ENCODE measurements around the gene GK.
"Not testable (repeated sequence)": the region's sequence is repeated elsewhere in the genome, so short reads cannot be mapped to it uniquely, and the experiment has no call there.

Gene GK

GRCh38 chrX:30637874-30638815, 15.1 kb upstream of the GK start:
- H3K36me3 ChIP-seq (replicated peaks; ENCODE audit: insufficient read depth, low read length): no peaks in the 10 kb centered on the region
- H3F3A ChIP-seq (ENCODE audit: insufficient read depth, low read length): no peaks in the 10 kb centered on the region
- no peak overlapping the region for H3K4me3 ChIP-seq (ENCODE audit: low read length)
- no peaks in the 10 kb centered on the region for H3K27me3 ChIP-seq (replicated peaks; ENCODE audit: insufficient read depth, low read length)
- DNase-seq: no peak
- no peak overlapping the region for H3K27ac ChIP-seq (ENCODE audit: low read length)
- no peaks in the 10 kb centered on the region for H3K9me3 ChIP-seq (replicated peaks; ENCODE audit: insufficient read depth, low read length)
- H3K9ac ChIP-seq (ENCODE audit: low read length): no peak overlapping the region
- no peaks in the 10 kb centered on the region for H3K79me2 ChIP-seq (ENCODE audit: low read length)
- H4K20me1 ChIP-seq (ENCODE audit: insufficient read depth, low read length): no peaks in the 10 kb centered on the region
- no peaks in the 10 kb centered on the region for H3K9me2 ChIP-seq (replicated peaks; ENCODE audit: insufficient read depth, low read length)
- H2AFZ ChIP-seq (ENCODE audit: low read length): no peak overlapping the region
- no peak overlapping the region for H3K4me2 ChIP-seq (ENCODE audit: low read depth, low read length)
- no peaks in the 10 kb centered on the region for H3K4me1 ChIP-seq (ENCODE audit: low read length)
- TF ChIP-seq EZH2 (optimal IDR thresholded peaks at IDR 0.05; ENCODE audit: low read depth, low read length): no peak
- no peak for TF ChIP-seq EZH2phosphoT487 (IDR thresholded peaks at IDR 0.05; ENCODE audit: low read length)
- no peak for TF ChIP-seq CTCF (IDR thresholded peaks at IDR 0.05; ENCODE audit: low read length)

- H3K27me3 ChIP-seq (replicated peaks; ENCODE audit: insufficient read depth, low read length); H3F3A ChIP-seq (ENCODE audit: insufficient read depth, low read length); H3K4me2 ChIP-seq (ENCODE audit: low read depth, low read length); H3K4me3 ChIP-seq (ENCODE audit: low read length); H2AFZ ChIP-seq (ENCODE audit: low read length); H3K9ac ChIP-seq (ENCODE audit: low read length); H4K20me1 ChIP-seq (ENCODE audit: insufficient read depth, low read length); H3K79me2 ChIP-seq (ENCODE audit: low read length); DNase-seq; H3K9me2 ChIP-seq (replicated peaks; ENCODE audit: insufficient read depth, low read length); H3K27ac ChIP-seq (ENCODE audit: low read length); H3K36me3 ChIP-seq (replicated peaks; ENCODE audit: insufficient read depth, low read length); H3K4me1 ChIP-seq (ENCODE audit: low read length); H3K9me3 ChIP-seq (replicated peaks; ENCODE audit: insufficient read depth, low read length): not testable (repeated sequence)
These were observed 13.5 kb upstream of the GK start for GRCh38 chrX:30639702-30640101.

- no peaks in the 10 kb centered on the region for H3K9me2 ChIP-seq (replicated peaks; ENCODE audit: insufficient read depth, low read length)
- no peaks in the 10 kb centered on the region for H3K36me3 ChIP-seq (replicated peaks; ENCODE audit: insufficient read depth, low read length)
- no peak for DNase-seq
- no peaks in the 10 kb centered on the region for H3K9me3 ChIP-seq (replicated peaks; ENCODE audit: insufficient read depth, low read length)
- H2AFZ ChIP-seq (ENCODE audit: low read length): no peak overlapping the region
- H4K20me1 ChIP-seq (ENCODE audit: insufficient read depth, low read length): no peaks in the 10 kb centered on the region
- H3F3A ChIP-seq (ENCODE audit: insufficient read depth, low read length): no peaks in the 10 kb centered on the region
- no peak overlapping the region for H3K27ac ChIP-seq (ENCODE audit: low read length)
- H3K4me3 ChIP-seq (ENCODE audit: low read length): no peak overlapping the region
- no peaks in the 10 kb centered on the region for H3K79me2 ChIP-seq (ENCODE audit: low read length)
- H3K4me2 ChIP-seq (ENCODE audit: low read depth, low read length): no peak overlapping the region
- no peaks in the 10 kb centered on the region for H3K4me1 ChIP-seq (ENCODE audit: low read length)
- no peak overlapping the region for H3K9ac ChIP-seq (ENCODE audit: low read length)
- no peaks in the 10 kb centered on the region for H3K27me3 ChIP-seq (replicated peaks; ENCODE audit: insufficient read depth, low read length)
- TF ChIP-seq CTCF (IDR thresholded peaks at IDR 0.05; ENCODE audit: low read length): no peak
- no peak for TF ChIP-seq EZH2phosphoT487 (IDR thresholded peaks at IDR 0.05; ENCODE audit: low read length)
- TF ChIP-seq EZH2 (optimal IDR thresholded peaks at IDR 0.05; ENCODE audit: low read depth, low read length): no peak
These were observed 10.6 kb upstream of the GK start for GRCh38 chrX:30642642-30643041.

GRCh38 chrX:30643313-30643821, 9.9 kb upstream of the GK start:
- Histone ChIP-seq H3K4me2 (ENCODE audit: low read depth, low read length) (no peak overlapping the region), H3F3A (ENCODE audit: insufficient read depth, low read length) (no peaks in the 10 kb centered on the region), H2AFZ (ENCODE audit: low read length) (no peak overlapping the region), H3K9me3 (replicated peaks; ENCODE audit: insufficient read depth, low read length) (no peaks in the 10 kb centered on the region), H3K79me2 (ENCODE audit: low read length) (no peaks in the 10 kb centered on the region), H3K9ac (ENCODE audit: low read length) (no peak overlapping the region), H4K20me1 (ENCODE audit: insufficient read depth, low read length) (no peaks in the 10 kb centered on the region), H3K9me2 (replicated peaks; ENCODE audit: insufficient read depth, low read length) (no peaks in the 10 kb centered on the region), H3K4me3 (ENCODE audit: low read length) (no peak overlapping the region), H3K4me1 (ENCODE audit: low read length) (no peaks in the 10 kb centered on the region), H3K36me3 (replicated peaks; ENCODE audit: insufficient read depth, low read length) (no peaks in the 10 kb centered on the region), H3K27ac (ENCODE audit: low read length) (no peak overlapping the region), H3K27me3 (replicated peaks; ENCODE audit: insufficient read depth, low read length) (no peaks in the 10 kb centered on the region)
- DNase-seq: no peak
- TF ChIP-seq EZH2 (optimal IDR thresholded peaks at IDR 0.05; ENCODE audit: low read depth, low read length) (no peak), EZH2phosphoT487 (IDR thresholded peaks at IDR 0.05; ENCODE audit: low read length) (no peak), CTCF (IDR thresholded peaks at IDR 0.05; ENCODE audit: low read length) (no peak)
